ENCODE measurements around the gene PRKCE. TPM values are rescaled to one million over a fixed set of nuclear protein-coding genes. Genes with fewer than 3 reads are reported as not detected.

Gene PRKCE
- total RNA-seq, 1 experiment from 2014 or later: 1.3 TPM

DNA sequence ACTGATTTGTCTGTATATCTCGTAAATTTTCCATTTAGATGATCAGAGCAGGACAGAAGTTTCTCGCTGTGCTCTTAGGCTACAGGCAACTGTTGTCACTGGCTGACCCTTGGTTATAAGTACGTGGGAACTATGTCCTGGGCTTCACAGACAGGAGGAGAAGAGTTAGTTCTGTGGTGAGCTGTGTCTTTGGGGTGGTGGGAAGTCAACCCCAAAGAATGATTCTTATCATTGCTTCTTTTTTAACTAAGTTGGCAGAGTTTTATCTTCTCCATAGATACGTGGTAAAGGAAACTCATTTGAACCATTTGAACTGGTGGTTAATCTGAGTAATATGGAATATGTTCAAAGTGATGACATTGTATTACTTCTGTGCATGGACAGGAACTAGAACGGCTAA is 415.1 kb downstream of the PRKCE start:
- no peaks in the 10 kb centered on the region for H3K27me3 ChIP-seq (ENCODE audit: insufficient read depth, low read length)
- no peak overlapping the region for H3K23ac ChIP-seq (ENCODE audit: insufficient read length, low read depth, low read length)
- no peak overlapping the region for H2BK5ac ChIP-seq (ENCODE audit: insufficient read length, low read length)
- H2BK120ac ChIP-seq (ENCODE audit: low read depth, low read length, poor library complexity, severe bottlenecking): no peak overlapping the region
- H3K4me1 ChIP-seq (ENCODE audit: insufficient read depth, low read length): no peaks in the 10 kb centered on the region
- TF ChIP-seq CTCF (conservative IDR thresholded peaks at IDR 0.05): no peak
- no peak overlapping the region for H3K56ac ChIP-seq (ENCODE audit: insufficient read length, low read depth, low read length)
- H3K4ac ChIP-seq (ENCODE audit: low read depth, low read length): no peak overlapping the region
- no peaks in the 10 kb centered on the region for H3K9me3 ChIP-seq (ENCODE audit: control insufficient read depth, low read depth, low read length)
- H3K9me3 Mint-ChIP-seq: no peaks in the 10 kb centered on the region
- no peak overlapping the region for H3K4me3 Mint-ChIP-seq
- no peak overlapping the region for H3K27ac ChIP-seq (ENCODE audit: insufficient read length, low read depth, low read length)
- DNase-seq: no peak
- H3K27ac Mint-ChIP-seq: no peak overlapping the region
- H3K36me3 Mint-ChIP-seq (ENCODE audit: insufficient read depth in 1 of 3, low read depth in 3 of 3): no peaks in the 10 kb centered on the region
- H3K79me2 ChIP-seq (ENCODE audit: insufficient read depth, low read length): no peaks in the 10 kb centered on the region
- H4K5ac ChIP-seq (ENCODE audit: insufficient read length, low read depth, low read length): no peak overlapping the region
- no peak overlapping the region for H3T11ph ChIP-seq (ENCODE audit: low read length)
- no peak overlapping the region for H2BK20ac ChIP-seq (ENCODE audit: low read depth, low read length, poor library complexity, severe bottlenecking)
- H4K20me1 ChIP-seq (ENCODE audit: control insufficient read depth, insufficient read depth, insufficient read length): no peaks in the 10 kb centered on the region
- H3K23me2 ChIP-seq (ENCODE audit: insufficient read length, low read depth, low read length, poor library complexity, severe bottlenecking): no peaks in the 10 kb centered on the region
- H3K27me3 Mint-ChIP-seq (ENCODE audit: low read depth): no peaks in the 10 kb centered on the region
- H2BK12ac ChIP-seq (ENCODE audit: insufficient read length, low read depth, low read length): no peak overlapping the region
- H4K8ac ChIP-seq (replicated peaks; ENCODE audit: insufficient read length, low read depth, low read length): no peak overlapping the region
- H4K91ac ChIP-seq (ENCODE audit: insufficient read length, low read depth, low read length): no peak overlapping the region
- H2AFZ ChIP-seq (ENCODE audit: low read length): no peak overlapping the region
- H2AK5ac ChIP-seq (ENCODE audit: insufficient read length, low read length): no peak overlapping the region
- H3K14ac ChIP-seq (ENCODE audit: insufficient read depth, low read length): no peak overlapping the region
- H3K18ac ChIP-seq (ENCODE audit: insufficient read length, low read depth, low read length): no peak overlapping the region
- H3K4me1 Mint-ChIP-seq: peaks cover 8 to 10% of the 10 kb centered on the region in 2 experiments
- H3K9ac ChIP-seq (ENCODE audit: extremely low read depth, insufficient read length, low read length): no peak overlapping the region
- no peak overlapping the region for H2BK15ac ChIP-seq (ENCODE audit: low read depth, low read length)
- no peak overlapping the region for H3K4me2 ChIP-seq (ENCODE audit: insufficient read depth, insufficient read length, low read length)
- no CpG with 5 or more reads among the region's 5 CpGs for WGBS (ENCODE audit: extremely low coverage, insufficient read length, low lambda C conversion rate)
- no peaks in the 10 kb centered on the region for H3K79me1 ChIP-seq (ENCODE audit: insufficient read depth, low read depth, low read length, poor library complexity, severe bottlenecking)
